Skeletal muscle satellite cell (primary cell): ENCODE results near the gene ZNF462. TPM values are rescaled to one million over a fixed set of nuclear protein-coding genes. Genes with fewer than 3 reads are reported as not detected.

ENCODE experiments used
- H3K27me3 ChIP-seq: 2 replicates; pipeline ENCODE4 v1.7.0; 2013; ENCODE audit warnings: low read length; ENCODE audit not compliant: control insufficient read depth, insufficient read depth
- H3K36me3 ChIP-seq: 2 replicates; pipeline ENCODE4 v1.7.0; 2013; ENCODE audit warnings: mild to moderate bottlenecking, control low read depth, low read length; ENCODE audit not compliant: insufficient read depth
- H3K4me1 ChIP-seq: 2 replicates; pipeline ENCODE4 v1.7.0; 2013; ENCODE audit warnings: low read length; ENCODE audit not compliant: control insufficient read depth, insufficient read depth
- H3K4me2 ChIP-seq: 2 replicates; pipeline ENCODE4 v1.7.0; 2013; ENCODE audit warnings: mild to moderate bottlenecking, low read length
- H3K4me3 ChIP-seq: 2 replicates; pipeline ENCODE4 v1.7.0; 2013; ENCODE audit warnings: low read length
- H3K9ac ChIP-seq: 2 replicates; pipeline ENCODE4 v1.7.0; 2013; ENCODE audit warnings: mild to moderate bottlenecking, low read depth, low read length, moderate library complexity
- H3K9me3 ChIP-seq: replicated peaks from 2 replicates; pipeline ENCODE4 v1.7.0; 2013; ENCODE audit warnings: mild to moderate bottlenecking, control low read depth, low read length
- total RNA-seq: library from RNA; depleted of rRNA; stranded (reverse); fragments of >200 nt; gene quantifications from 2 replicates; pipeline ENCODE4 v1.2.3, GENCODE V29; 2012; rRNA removed

Gene ZNF462, protein sequence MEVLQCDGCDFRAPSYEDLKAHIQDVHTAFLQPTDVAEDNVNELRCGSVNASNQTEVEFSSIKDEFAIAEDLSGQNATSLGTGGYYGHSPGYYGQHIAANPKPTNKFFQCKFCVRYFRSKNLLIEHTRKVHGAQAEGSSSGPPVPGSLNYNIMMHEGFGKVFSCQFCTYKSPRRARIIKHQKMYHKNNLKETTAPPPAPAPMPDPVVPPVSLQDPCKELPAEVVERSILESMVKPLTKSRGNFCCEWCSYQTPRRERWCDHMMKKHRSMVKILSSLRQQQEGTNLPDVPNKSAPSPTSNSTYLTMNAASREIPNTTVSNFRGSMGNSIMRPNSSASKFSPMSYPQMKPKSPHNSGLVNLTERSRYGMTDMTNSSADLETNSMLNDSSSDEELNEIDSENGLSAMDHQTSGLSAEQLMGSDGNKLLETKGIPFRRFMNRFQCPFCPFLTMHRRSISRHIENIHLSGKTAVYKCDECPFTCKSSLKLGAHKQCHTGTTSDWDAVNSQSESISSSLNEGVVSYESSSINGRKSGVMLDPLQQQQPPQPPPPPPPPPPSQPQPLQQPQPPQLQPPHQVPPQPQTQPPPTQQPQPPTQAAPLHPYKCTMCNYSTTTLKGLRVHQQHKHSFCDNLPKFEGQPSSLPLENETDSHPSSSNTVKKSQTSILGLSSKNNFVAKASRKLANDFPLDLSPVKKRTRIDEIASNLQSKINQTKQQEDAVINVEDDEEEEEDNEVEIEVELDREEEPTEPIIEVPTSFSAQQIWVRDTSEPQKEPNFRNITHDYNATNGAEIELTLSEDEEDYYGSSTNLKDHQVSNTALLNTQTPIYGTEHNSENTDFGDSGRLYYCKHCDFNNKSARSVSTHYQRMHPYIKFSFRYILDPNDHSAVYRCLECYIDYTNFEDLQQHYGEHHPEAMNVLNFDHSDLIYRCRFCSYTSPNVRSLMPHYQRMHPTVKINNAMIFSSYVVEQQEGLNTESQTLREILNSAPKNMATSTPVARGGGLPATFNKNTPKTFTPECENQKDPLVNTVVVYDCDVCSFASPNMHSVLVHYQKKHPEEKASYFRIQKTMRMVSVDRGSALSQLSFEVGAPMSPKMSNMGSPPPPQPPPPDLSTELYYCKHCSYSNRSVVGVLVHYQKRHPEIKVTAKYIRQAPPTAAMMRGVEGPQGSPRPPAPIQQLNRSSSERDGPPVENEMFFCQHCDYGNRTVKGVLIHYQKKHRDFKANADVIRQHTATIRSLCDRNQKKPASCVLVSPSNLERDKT (N-terminal part only)
- total RNA-seq: 12.2 and 13.4 TPM in 2 replicates

DNA sequence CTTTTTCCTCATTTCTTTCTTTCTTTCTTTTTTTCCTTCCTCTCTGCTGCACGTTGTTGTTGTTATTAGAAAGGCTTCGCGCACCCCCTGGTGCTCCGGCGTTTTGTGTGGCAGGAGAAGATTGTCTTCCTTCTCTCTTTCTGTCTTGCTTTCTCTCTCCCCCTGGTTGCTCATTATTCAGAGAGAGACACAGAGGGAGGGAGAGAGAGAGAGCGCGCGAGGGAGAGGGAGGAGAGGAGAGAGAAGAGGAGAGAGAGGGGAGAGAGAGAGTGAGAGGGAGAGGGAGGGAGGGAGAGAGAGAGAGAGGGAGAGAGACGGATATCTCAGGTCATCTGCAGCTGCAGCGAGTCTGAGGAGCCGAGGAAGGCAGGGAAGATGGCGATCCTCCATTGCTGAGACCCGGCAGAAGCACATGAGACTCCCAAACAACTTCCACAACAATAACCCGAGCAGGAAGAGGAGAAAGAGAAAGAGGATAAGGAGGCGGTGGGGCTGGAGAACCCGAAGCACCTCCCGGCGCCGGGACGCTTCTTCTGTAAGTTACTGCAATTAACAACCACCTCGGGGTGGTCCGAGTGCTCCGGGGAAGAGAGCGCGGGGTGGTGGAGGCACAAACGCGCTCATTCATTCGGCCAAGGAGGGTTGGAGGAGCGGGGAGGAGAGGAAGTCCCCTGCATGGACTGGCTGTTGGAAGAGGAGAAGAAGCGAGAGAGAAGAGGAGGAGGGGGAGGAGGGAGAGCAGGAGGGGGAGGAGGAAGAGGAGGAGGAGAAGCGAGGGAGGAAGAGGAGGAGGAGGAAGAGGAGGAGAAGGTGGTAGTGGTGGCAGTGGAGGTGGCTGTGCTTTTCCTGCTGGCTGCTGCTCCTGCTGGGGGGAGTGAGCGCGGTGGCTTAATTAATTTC, at the start of gene ZNF462:
Gene ZNF462, plus strand, starts transcription at position 346 of the 900 bp plus-strand sequence. CDS start 60,218 bp downstream, outside the sequence.
- Histone ChIP-seq H3K27me3 (no peaks in the 10 kb centered on the region), H3K9me3 (no peaks in the 10 kb centered on the region), H3K4me1 (peaks cover 14% of the 10 kb centered on the region), H3K36me3 (no peaks in the 10 kb centered on the region), H3K9ac (peak within 1 kb of the TSS; percentile 87), H3K4me2 (peak within 1 kb of the TSS; percentile 90), H3K4me3 (peak within 1 kb of the TSS; percentile 85)

DNA sequence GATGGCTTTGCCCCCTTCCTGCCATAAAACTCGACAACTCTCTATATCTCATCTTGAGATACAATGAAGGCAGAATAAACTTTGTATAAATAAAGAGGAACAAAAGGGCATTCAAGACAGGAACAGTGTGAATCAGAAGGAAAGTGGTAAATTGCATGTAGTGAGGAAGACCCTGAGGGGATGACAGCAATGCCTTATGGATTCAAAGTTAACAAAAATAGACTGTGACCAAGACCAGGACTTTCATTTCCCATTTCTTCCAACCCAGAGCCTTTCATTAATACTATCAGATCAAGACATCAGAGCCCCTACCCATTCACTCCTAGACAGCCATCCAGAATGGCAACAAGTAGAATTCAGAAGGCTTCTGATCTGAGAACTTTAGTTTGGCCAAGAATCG, 46.4 kb upstream of the ZNF462 start:
- H3K4me1 ChIP-seq: no peaks in the 10 kb centered on the region
- no peaks in the 10 kb centered on the region for H3K9me3 ChIP-seq
- no peak overlapping the region for H3K4me2 ChIP-seq
- no peaks in the 10 kb centered on the region for H3K36me3 ChIP-seq
- H3K27me3 ChIP-seq: no peaks in the 10 kb centered on the region
- no peak overlapping the region for H3K4me3 ChIP-seq
- H3K9ac ChIP-seq: no peak overlapping the region

DNA sequence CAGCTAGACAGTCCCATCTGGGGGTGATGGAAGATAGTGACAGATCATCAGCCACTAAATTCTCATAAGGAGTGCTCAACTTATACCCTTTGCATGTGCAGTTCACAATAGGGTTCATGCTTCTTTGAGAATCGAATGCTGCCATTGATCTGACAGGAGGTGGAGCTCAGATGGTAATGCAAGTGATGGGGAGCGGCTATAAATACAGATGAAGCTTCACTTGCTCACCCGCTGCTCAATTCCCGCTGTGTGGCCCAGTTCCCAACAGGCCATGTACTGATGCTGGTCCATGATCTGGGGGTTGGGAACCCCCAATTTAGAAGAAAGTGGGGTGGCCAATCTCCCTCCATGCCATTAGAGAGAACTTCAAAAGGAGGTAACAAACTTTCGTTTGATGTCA, 44.9 kb upstream of the ZNF462 start:
- Histone ChIP-seq H3K9ac (no peak overlapping the region), H3K36me3 (no peaks in the 10 kb centered on the region), H3K27me3 (no peaks in the 10 kb centered on the region), H3K4me3 (no peak overlapping the region), H3K4me1 (no peaks in the 10 kb centered on the region), H3K9me3 (no peaks in the 10 kb centered on the region), H3K4me2 (no peak overlapping the region)

DNA sequence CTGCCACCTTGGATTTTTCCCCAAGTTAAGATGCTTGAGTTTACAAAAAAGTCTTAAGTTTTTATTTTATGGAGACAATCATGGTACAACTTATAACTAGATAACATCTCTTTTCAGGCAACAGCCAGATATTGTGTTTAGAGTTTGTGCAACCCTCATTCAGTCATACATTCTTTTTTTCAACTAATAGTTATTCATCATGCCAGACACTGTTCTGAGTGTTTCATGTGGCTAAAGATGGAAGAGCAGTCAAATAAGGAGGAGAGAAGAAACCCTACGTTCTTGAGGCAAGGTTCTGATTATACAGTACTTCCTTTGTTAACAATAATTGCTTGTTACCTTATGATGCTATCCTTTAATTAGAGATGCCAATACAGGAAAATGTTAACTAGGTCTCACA, 42.1 kb upstream of the ZNF462 start:
- H3K4me3 ChIP-seq: no peak overlapping the region
- H3K27me3 ChIP-seq: no peaks in the 10 kb centered on the region
- H3K36me3 ChIP-seq: no peaks in the 10 kb centered on the region
- no peak overlapping the region for H3K9ac ChIP-seq
- no peak overlapping the region for H3K4me2 ChIP-seq
- H3K4me1 ChIP-seq: no peaks in the 10 kb centered on the region
- no peaks in the 10 kb centered on the region for H3K9me3 ChIP-seq

DNA sequence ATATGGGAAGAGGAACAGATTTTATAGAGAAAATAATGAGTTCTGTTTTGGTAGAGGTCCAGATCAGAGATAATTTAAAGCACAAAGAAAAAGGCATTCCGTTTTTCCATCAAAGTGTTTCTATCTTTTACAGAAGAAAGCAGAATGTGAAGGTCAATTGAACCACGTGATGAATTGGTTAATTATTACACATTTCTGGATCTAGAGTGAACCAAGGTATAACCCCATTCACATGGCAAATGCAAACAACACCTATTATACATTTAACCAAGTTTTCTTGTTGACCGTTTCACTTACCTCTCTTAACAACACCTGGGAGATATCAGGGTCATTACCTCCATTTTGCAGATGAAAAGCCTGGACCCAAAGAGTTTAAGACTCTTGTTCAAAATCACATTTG, 34.9 kb upstream of the ZNF462 start:
- no peak overlapping the region for H3K9ac ChIP-seq
- no peak overlapping the region for H3K4me3 ChIP-seq
- H3K36me3 ChIP-seq: no peaks in the 10 kb centered on the region
- no peaks in the 10 kb centered on the region for H3K9me3 ChIP-seq
- H3K4me2 ChIP-seq: no peak overlapping the region
- peaks cover 14% of the 10 kb centered on the region for H3K4me1 ChIP-seq
- H3K27me3 ChIP-seq: no peaks in the 10 kb centered on the region

DNA sequence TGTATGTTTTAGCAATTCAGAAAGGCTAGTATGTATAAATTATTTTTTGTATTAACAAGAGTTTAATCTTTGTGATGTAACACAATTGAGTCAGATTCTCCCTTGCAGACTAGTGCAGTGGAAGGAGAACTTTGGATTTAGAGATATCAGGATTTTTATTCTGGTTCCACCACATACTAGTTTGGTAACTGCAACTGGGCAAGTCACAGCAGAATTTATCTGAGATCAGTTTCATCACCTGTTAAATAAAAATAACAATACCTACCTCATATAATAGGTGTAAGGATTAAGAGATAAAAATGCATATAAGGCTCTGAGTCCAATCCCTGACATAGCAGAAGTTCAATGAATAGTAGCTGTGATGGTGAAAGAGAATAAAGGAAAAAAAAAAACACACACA, 34.0 kb upstream of the ZNF462 start:
- peaks cover 14% of the 10 kb centered on the region for H3K4me1 ChIP-seq
- H3K9ac ChIP-seq: no peak overlapping the region
- no peaks in the 10 kb centered on the region for H3K27me3 ChIP-seq
- H3K9me3 ChIP-seq: no peaks in the 10 kb centered on the region
- no peaks in the 10 kb centered on the region for H3K36me3 ChIP-seq
- no peak overlapping the region for H3K4me3 ChIP-seq
- H3K4me2 ChIP-seq: no peak overlapping the region

DNA sequence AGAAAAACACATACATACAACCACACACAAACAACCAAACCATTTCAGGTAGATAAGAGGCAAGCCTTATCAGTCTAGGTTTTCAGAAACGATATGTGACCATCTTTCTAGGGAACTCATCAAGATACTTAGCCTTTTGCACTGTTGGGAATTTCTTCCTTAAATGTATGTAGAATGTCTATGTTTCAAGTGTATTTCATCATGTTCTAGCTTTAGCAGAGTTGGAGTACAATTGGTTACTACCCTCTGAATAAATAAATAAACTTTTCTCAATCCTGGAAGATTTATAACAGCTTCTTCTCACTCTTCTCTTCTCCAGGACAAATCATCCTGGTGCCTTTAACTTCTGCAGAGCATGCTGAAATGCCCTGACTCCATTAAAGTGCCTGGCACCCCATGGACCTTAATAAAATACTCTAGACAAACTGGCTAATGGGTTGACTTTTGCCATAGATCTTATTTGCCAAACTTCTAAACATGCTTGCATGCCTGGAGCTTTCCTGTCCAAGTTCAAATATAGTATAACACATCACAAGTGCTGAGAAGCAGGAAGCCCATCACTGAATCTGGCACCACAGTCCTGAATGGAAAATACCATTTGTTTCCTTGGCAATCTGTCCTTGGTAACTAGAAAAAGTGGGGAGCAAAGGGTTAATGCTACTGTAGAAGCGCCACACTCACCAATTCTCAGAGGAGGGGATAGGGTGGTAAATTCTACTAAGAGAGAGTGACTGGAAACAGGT, 33.1 kb upstream of the ZNF462 start:
- Histone ChIP-seq H3K4me3 (no peak overlapping the region), H3K9ac (no peak overlapping the region), H3K4me1 (peaks cover 14% of the 10 kb centered on the region), H3K27me3 (no peaks in the 10 kb centered on the region), H3K4me2 (no peak overlapping the region), H3K36me3 (no peaks in the 10 kb centered on the region), H3K9me3 (no peaks in the 10 kb centered on the region)

DNA sequence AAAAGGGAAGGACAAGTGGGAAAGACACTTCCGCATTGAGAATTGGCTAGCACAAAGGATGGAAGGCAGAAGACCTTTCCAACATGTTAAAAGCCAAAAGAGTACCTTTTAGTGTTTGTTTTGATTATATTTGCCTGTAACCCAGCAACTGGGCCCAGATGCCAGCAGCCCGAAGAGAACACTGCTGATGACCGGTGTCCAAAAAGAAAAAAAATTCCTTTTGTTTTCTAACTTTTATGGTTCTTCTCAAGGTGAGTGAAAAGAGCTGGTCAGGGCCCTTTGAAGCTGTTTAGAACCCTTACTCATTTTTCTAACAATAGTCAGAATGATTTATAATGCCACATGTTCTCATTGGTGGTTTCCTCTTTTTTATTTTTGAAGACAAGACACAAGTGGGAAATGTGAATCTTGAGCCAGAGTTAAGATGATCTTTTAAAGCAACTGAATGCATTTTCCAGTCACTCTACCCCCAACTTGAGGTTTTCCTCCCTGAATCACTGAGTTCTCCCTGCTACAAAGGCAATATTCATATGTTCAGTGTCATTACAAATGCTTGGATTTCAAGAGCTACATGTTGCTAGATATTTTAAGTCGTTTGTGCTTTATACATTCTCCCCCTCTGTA, 32.3 kb upstream of the ZNF462 start:
- no peaks in the 10 kb centered on the region for H3K9me3 ChIP-seq
- H3K4me2 ChIP-seq: no peak overlapping the region
- H3K4me1 ChIP-seq: peaks cover 14% of the 10 kb centered on the region
- H3K27me3 ChIP-seq: no peaks in the 10 kb centered on the region
- no peaks in the 10 kb centered on the region for H3K36me3 ChIP-seq
- no peak overlapping the region for H3K9ac ChIP-seq
- H3K4me3 ChIP-seq: no peak overlapping the region

DNA sequence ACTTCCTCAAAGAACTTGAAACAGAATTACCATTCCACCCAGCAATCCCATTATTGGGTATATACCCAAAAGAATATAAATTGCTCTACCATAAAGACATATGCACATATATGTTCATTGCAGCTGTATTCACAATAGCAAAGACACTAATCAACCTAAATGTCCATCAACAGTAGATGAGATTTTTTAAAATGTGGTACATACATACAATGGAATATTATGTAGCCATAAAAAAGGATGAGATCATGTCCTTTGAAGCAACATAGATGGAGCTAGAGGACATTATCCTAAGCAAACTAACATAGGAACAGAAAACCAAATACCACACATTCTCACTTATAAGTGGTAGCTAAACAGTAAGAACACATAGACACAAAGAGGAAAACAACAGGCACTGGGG, 28.1 kb upstream of the ZNF462 start:
- Histone ChIP-seq H3K9me3 (no peaks in the 10 kb centered on the region), H3K4me1 (peaks cover 11% of the 10 kb centered on the region), H3K4me3 (no peak overlapping the region), H3K36me3 (no peaks in the 10 kb centered on the region), H3K4me2 (no peak overlapping the region), H3K9ac (no peak overlapping the region), H3K27me3 (no peaks in the 10 kb centered on the region)

DNA sequence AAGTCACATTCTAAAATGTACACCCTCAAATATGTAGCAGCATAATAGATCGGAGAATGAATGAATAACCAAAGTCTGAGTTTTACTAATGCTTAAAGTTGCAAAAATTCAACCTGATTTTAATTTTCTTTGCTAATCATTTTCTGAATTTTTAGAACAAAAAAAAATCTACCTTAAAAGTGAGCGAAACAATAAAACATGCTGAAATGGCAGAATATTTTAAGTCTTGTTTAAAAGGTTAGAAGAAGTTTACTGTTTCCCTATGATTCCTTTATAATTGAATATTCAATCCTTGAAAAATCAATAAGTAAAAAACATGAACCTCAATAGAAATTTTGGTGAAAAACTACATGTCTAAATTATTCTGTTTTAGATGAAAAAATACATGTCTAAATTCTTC, 27.1 kb upstream of the ZNF462 start:
- H3K36me3 ChIP-seq: no peaks in the 10 kb centered on the region
- no peak overlapping the region for H3K4me2 ChIP-seq
- H3K27me3 ChIP-seq: no peaks in the 10 kb centered on the region
- no peak overlapping the region for H3K4me3 ChIP-seq
- no peak overlapping the region for H3K9ac ChIP-seq
- H3K9me3 ChIP-seq: no peaks in the 10 kb centered on the region
- peaks cover 2% of the 10 kb centered on the region for H3K4me1 ChIP-seq
